Measurements from ENCODE around the gene ITGA1. TPM values are rescaled to one million over a fixed set of nuclear protein-coding genes. Genes with fewer than 3 reads are reported as not detected.
"Not testable (repeated sequence)": the region's sequence is repeated elsewhere in the genome, so short reads cannot be mapped to it uniquely, and the experiment has no call there.

The ITGA1 gene
- polyA plus RNA-seq, 6 donors from 2014 or later = not detected

DNA sequence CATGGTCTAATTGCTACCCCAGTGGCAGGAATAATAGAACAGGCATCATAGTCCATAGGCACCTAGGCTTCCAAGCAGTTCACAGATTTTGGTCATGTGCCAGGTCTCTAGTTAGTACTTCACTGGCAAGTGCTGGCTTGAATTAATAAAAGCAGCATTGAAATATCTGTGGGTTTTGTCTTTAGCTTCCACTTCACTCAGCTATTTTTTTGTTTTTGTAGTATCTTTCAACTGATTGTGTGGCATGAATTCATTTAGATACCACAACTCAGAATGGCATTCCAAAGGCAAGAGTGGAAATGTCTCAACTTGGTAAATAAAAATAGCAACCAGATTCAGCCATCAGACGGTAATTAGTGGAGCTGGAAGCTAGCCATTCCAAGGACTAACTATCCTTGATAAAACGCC lies 173.6 kb downstream of the ITGA1 start:
- H3K4me3 Mint-ChIP-seq = no peak overlapping the region
- H3K36me3 Mint-ChIP-seq = no peaks in the 10 kb centered on the region

DNA sequence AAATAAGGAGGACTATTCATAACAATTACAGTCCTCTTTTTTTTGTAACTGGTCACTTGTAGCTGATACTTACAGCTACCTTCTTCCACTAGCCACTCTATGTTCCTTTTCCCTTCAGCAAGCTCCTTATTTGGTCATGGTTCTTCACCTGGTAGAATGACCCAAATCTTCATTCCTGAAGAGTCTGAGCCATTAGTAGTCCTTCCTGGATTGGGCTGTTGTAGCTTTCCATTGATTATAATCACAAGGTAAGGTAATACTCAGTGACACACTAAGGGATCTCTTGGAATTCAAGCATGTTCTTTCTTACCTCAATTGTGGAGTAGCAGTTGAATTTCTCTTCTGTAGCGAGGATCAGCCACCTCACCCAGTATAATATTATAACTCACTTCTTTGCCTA lies 175.9 kb downstream of the ITGA1 start:
- H3K27me3 Mint-ChIP-seq = peaks cover 5 to 18% (median 9%) of the 10 kb centered on the region in 3 donors
- H3K27ac Mint-ChIP-seq = no peak overlapping the region
- no peak overlapping the region for H3K4me3 Mint-ChIP-seq
- ATAC-seq (ENCODE audit: low read depth in 2 of 2) (no peak), DNase-seq (no peak)
- H3K36me3 Mint-ChIP-seq = peaks cover 0 to 3% of the 10 kb centered on the region in 2 donors
- no peaks in the 10 kb centered on the region for H3K4me1 Mint-ChIP-seq
- H3K9me3 Mint-ChIP-seq = peaks cover 4 to 18% (median 10%) of the 10 kb centered on the region in 7 donors

More for the DNA sequence above, 173.6 kb downstream of the ITGA1 start:
- H3K4me1 Mint-ChIP-seq = no peaks in the 10 kb centered on the region
- peaks cover 5 to 18% (median 9%) of the 10 kb centered on the region in 3 donors for H3K27me3 Mint-ChIP-seq
- peaks cover 3 to 15% (median 8%) of the 10 kb centered on the region in 7 donors for H3K9me3 Mint-ChIP-seq
- no peak for DNase-seq
- H3K27ac Mint-ChIP-seq = no peak overlapping the region
- ATAC-seq (ENCODE audit: low read depth in 2 of 2) = no peak

DNA sequence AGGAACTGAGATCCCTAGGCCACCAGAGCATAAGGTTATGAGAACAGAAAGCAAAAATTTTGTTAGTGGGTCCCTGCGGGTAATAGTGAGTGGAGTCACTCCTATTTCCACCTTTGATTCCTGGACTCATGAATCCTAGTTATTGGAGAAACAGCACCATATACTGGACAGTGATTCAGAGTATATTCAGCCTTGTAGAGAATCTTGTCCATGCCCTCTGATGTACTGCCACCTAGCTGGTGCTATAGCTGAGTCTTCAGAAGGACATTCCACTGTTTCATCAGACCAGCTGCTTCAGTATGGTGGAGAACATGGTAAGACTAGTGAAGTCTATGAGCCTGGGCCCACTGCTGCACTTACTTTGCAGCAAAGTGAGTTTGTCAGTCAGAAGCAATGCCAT lies 176.4 kb downstream of the ITGA1 start:
- H3K27me3 Mint-ChIP-seq = peaks cover 5 to 18% (median 9%) of the 10 kb centered on the region in 3 donors
- no peaks in the 10 kb centered on the region for H3K4me1 Mint-ChIP-seq
- ATAC-seq (ENCODE audit: low read depth in 2 of 2) = no peak
- peaks cover 4 to 22% (median 11%) of the 10 kb centered on the region in 7 donors for H3K9me3 Mint-ChIP-seq
- no peak for DNase-seq
- H3K27ac Mint-ChIP-seq = peak overlapping the region in 1 of 6 donors; percentile 12
- peaks cover 0 to 7% of the 10 kb centered on the region in 2 donors for H3K36me3 Mint-ChIP-seq
- H3K4me3 Mint-ChIP-seq = no peak overlapping the region

DNA sequence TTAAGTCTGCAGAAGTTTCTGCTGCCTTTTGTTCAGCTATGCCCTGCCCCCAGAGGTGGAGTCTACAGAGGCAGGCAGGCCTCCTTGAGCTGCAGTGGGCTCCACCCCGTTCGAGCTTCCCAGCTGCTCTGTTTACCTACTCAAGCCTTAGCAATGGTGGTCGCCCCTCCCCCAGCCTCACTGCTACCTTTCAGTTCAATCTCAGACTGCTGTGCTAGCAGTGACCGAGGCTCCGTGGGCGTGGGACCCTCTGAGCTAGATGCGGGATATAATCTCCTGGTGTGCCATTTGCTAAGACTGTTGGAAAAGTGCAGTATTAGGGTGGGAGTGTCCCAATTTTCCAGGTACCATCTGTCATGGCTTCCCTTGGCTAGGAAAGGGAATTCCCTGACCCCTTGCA lies 188.4 kb downstream of the ITGA1 start:
- not testable (repeated sequence) for ATAC-seq (ENCODE audit: low read depth in 2 of 2); H3K27ac Mint-ChIP-seq; H3K4me3 Mint-ChIP-seq; DNase-seq; H3K4me1 Mint-ChIP-seq; H3K36me3 Mint-ChIP-seq
- H3K27me3 Mint-ChIP-seq = peaks cover 9 to 21% (median 11%) of the 10 kb centered on the region in 3 donors
- H3K9me3 Mint-ChIP-seq = peaks cover 0 to 33% (median 22%) of the 10 kb centered on the region in 7 donors

DNA sequence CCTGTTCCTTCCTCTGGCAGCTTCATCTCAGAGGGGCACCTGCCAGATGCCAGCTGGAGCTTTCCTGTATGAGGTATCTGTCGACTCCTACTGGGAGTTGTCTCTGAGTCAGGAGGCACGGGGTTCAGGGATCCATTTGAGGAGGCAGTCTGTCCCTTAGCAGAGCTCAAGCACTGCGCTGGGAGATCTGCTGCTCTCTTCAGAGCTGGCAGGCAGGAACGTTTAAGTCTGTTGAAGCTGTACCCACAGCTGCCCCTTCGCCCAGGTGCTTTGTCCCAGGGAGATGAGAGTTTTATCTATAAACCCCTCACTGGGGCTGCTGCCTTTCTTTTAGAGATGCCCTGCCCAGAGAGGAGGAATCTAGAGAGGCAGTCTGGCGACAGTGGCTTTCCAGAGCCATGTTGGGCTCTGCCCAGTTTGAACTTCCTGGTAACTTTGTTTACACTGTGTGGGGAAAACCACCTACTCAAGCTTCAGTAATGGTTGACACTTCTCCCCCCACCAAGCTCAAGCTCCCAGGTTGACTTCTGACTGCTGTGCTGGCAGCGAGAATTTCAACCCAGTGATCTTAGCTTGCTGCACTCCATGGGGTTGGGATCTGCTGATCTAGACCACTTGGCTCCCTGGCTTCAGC lies 189.7 kb downstream of the ITGA1 start:
- Mint-ChIP-seq H3K9me3 (peaks cover 0 to 28% (median 15%) of the 10 kb centered on the region in 7 donors), H3K4me1 (no peaks in the 10 kb centered on the region), H3K27me3 (peaks cover 11 to 21% (median 13%) of the 10 kb centered on the region in 3 donors), H3K36me3 (no peaks in the 10 kb centered on the region), H3K27ac (no peak overlapping the region), H3K4me3 (no peak overlapping the region)
- no peak for ATAC-seq (ENCODE audit: low read depth in 2 of 2)
- DNase-seq = no peak

DNA sequence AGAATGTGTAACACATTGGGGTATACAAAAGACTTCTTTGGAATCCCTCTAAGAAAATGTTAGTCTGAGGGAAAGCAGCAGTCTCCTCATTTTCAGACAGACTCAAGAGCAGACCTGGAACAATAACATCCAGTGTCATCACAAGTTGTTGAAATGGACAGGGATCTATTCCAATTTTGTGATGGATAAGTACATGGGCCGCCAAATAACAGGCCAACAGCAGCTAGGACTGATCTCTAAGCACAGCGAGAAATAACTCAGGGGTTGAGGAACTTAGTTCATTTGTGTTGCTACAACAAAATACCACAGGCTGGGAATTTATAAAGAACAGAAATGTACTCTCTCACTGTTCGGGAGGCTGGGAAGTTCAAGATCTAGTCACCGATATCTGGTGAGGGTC lies 193.8 kb downstream of the ITGA1 start:
- H3K27me3 Mint-ChIP-seq = peaks cover 18 to 44% (median 43%) of the 10 kb centered on the region in 3 donors
- H3K27ac Mint-ChIP-seq = no peak overlapping the region
- ATAC-seq (ENCODE audit: low read depth in 2 of 2) (no peak), DNase-seq (no peak)
- no peak overlapping the region for H3K4me3 Mint-ChIP-seq
- H3K9me3 Mint-ChIP-seq = peaks cover 0 to 17% (median 7%) of the 10 kb centered on the region in 7 donors
- H3K36me3 Mint-ChIP-seq = no peaks in the 10 kb centered on the region
- no peaks in the 10 kb centered on the region for H3K4me1 Mint-ChIP-seq

DNA sequence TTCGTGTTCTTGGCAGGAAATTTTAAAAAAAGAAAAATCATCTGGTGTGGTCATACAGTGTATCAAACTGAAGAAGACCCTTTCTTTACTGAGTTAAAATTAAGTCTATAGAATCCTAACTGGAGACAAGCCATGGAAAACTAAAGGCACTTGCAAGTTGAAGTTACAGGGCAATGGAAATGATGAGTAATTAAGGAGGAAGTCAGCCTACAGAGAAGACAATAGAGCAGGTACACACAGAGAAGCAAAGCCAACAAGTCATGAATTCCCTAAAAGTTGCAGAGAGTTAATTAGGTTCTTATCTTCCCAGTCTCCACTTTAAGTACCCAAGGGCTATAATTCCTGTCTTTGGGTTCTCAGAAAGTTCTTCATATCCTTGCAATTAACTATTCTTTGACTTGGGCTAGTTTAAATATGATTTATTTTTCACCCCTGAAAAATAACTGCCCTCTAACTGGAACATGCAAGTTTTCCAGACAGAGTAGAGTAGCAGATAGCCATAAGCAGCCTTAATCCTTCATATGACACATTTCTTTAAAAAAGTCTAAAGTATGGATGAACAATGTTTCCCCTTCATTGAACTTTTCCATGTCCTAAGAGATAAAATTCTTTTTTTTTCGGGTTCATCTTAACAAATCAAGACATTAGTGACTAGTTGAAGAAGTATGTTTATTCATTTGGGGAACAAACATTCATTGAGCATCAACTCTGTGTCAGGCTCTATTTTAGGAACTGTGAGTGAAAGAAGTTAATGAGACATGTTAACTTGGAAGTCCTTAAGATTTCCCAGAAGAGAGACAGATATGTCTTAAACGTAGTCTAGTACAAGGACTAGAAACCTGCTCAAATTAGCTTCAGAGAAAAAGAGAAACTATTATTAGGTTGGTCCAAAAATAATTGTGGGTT lies 196.3 kb downstream of the ITGA1 start:
- peaks cover 0 to 1% (median 0%) of the 10 kb centered on the region in 7 donors for H3K9me3 Mint-ChIP-seq
- H3K36me3 Mint-ChIP-seq = no peaks in the 10 kb centered on the region
- H3K4me1 Mint-ChIP-seq = peaks cover 4 to 5% (median 4%) of the 10 kb centered on the region in 3 donors
- H3K4me3 Mint-ChIP-seq = no peak overlapping the region
- DNase-seq (no peak), ATAC-seq (ENCODE audit: low read depth in 2 of 2) (no peak)
- H3K27me3 Mint-ChIP-seq = peaks cover 30 to 63% (median 59%) of the 10 kb centered on the region in 3 donors
- no peak overlapping the region for H3K27ac Mint-ChIP-seq

DNA sequence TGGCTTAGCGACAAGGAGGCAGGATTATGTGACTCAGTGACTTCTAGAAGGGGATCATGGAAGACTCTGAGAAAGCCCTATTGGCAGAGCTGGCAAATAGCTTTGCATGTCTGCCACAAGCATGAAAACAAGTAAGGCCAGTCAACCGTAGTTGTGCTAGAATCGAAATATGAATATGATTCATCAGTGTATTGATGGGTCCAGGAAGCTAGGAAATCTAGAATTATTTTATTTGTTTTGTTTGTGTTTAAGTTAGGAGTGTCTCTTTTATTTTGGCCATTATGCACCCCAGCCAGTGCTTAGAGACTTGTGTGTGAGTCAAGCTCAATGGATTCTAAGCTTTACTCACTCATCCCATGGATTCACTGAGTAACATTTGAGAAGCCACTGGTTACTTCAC lies 197.6 kb downstream of the ITGA1 start:
- DNase-seq (no peak), ATAC-seq (ENCODE audit: low read depth in 2 of 2) (no peak)
- Mint-ChIP-seq H3K27ac (no peak overlapping the region), H3K9me3 (peaks cover 0 to 1% (median 0%) of the 10 kb centered on the region in 7 donors), H3K36me3 (no peaks in the 10 kb centered on the region), H3K4me1 (peaks cover 4 to 16% (median 14%) of the 10 kb centered on the region in 3 donors), H3K27me3 (peaks cover 41 to 63% (median 63%) of the 10 kb centered on the region in 3 donors), H3K4me3 (no peak overlapping the region)

DNA sequence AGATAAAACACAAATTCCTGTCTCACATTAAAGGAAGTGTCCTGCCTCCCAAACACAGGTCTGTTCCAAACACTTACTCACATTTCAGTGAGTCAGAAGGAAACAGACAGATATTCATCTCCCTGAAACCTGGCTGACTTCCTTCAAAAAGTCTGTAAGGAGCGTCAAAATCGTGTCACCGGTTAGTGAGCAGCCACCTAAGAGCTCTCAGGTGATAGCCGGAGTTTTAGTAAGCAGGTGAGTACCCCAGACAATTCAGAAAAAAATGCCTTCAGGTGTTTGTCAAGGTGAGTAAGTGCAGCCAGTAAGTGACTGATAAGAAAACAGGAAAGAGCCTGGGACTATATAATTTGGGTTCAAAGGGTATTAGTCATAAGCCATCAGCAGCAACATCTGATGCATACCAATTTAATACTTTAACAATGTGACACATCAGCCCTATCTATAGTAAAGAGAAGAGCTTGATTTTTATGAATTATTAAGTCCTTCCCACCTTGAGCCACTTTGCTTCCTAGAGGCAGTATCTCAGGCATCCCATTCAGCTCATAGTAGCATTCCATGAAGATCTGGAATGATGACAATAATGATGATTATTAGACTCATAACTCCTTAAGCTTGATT lies 200.1 kb downstream of the ITGA1 start:
- Mint-ChIP-seq H3K9me3 (peaks cover 0 to 1% (median 0%) of the 10 kb centered on the region in 7 donors), H3K27me3 (peaks cover 51 to 70% (median 65%) of the 10 kb centered on the region in 3 donors), H3K4me1 (peaks cover 4 to 16% (median 14%) of the 10 kb centered on the region in 3 donors), H3K36me3 (no peaks in the 10 kb centered on the region), H3K4me3 (peak overlapping the region in 5 of 8 donors; percentile 8 to 75 (median 44)), H3K27ac (no peak overlapping the region)
- ATAC-seq (ENCODE audit: low read depth in 2 of 2) (no peak), DNase-seq (no peak)

DNA sequence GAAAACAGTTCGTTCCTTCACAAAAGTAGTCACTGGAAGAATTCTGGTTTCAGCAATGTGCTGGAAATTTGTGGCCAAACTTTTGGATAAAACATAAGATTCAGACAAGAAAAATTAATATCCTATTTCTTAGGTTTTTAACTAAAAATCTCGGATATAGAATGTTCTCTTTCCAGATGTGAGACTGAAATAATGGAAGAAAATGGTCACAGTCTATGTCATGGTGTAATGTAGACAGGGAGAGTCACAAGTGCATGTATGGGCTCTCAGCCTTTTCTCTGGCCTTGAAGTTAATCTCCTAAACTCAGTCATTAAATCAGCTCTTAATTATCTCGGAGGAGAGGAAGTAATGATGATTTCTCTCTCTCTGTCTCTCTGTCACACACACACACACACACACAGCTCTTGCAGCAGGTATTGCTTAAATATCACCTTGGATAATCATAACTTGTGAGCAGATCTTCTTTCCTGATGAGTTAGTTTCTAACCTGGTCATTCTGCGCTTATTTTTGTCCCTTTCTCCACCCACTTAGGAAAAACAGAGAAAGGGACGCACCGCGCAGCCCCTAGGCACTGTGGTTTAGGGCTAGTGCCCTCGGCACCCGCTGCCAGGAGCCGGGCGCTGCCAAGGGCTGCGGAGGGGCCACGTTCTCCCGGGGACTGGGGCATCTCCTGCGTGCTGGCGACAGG lies 200.8 kb downstream of the ITGA1 start:
- peak; percentile 14 to 43 for ATAC-seq (ENCODE audit: low read depth in 2 of 2)
- H3K27ac Mint-ChIP-seq = no peak overlapping the region
- DNase-seq = no peak
- peaks cover 50 to 67% (median 66%) of the 10 kb centered on the region in 3 donors for H3K27me3 Mint-ChIP-seq
- H3K9me3 Mint-ChIP-seq = peaks cover 0 to 1% (median 0%) of the 10 kb centered on the region in 7 donors
- H3K4me1 Mint-ChIP-seq = peaks cover 4 to 16% (median 14%) of the 10 kb centered on the region in 3 donors
- H3K36me3 Mint-ChIP-seq = no peaks in the 10 kb centered on the region
- H3K4me3 Mint-ChIP-seq = peak overlapping the region; percentile 8 to 75 (median 35)

DNA sequence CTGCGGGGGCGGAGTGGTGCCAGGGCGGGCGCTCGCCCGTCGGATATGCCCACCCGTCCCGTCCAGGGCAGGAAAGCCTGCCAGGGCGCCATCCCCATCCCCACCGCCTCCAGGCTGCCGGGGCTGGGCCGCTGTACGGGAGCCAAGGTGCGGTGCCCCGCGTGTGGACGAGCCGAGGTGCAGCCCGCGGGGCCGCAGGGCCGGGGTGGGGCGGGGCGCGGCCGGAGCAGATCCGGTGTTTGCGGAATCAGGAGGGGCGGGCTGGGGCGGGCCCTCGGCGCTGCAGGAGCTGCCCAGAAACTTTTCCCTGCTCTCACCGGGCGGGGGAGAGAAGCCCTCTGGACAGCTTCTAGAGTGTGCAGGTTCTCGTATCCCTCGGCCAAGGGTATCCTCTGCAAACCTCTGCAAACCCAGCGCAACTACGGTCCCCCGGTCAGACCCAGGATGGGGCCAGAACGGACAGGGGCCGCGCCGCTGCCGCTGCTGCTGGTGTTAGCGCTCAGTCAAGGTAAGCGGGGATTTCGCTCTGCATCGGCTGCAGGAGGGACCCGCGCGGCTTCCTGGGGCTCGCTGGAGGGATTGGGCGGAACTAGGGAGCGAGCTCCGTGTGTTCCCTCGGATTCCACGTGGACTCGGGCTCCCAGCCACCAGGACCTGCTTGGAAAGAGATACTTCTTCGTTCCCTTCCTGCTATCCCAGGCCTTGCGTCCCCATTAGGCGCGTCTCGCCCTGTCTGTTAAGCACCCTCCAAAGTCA lies 201.5 kb downstream of the ITGA1 start, which contains the start of gene ITGA2:
Gene ITGA2 (plus strand): TSS at position 328 of the 756 bp plus-strand sequence. CDS start 117 bp downstream, at position 445.
- peak; percentile 5 for DNase-seq
- Mint-ChIP-seq H3K4me3 (peak within 1 kb of the TSS; percentile 37 to 83 (median 73)), H3K9me3 (peaks cover 0 to 1% (median 0%) of the 10 kb centered on the region in 7 donors), H3K36me3 (no peaks in the 10 kb centered on the region), H3K27ac (peak within 1 kb of the TSS in 1 of 6 donors; percentile 7), H3K4me1 (peaks cover 4 to 16% (median 14%) of the 10 kb centered on the region in 3 donors), H3K27me3 (peaks cover 50 to 63% (median 59%) of the 10 kb centered on the region in 3 donors)
- peak; percentile 37 to 43 for ATAC-seq (ENCODE audit: low read depth in 2 of 2)

All from naive B cell (primary cell).